SK-N-MC (cell line): ENCODE results near the gene CASZ1.

Experiments
- EZH2 ChIP-seq: fragments of 200-600 bp; sonication (generic); IDR thresholded peaks from one replicate; pipeline ENCODE4 v1.6.1; 2017; ENCODE audit warnings: antibody characterized with exemption
- POLR2AphosphoS5 ChIP-seq: IDR thresholded peaks from 2 replicates; pipeline ENCODE4 v1.6.1; 2012; ENCODE audit warnings: mild to moderate bottlenecking, low read depth, low read length, borderline replicate concordance

DNA sequence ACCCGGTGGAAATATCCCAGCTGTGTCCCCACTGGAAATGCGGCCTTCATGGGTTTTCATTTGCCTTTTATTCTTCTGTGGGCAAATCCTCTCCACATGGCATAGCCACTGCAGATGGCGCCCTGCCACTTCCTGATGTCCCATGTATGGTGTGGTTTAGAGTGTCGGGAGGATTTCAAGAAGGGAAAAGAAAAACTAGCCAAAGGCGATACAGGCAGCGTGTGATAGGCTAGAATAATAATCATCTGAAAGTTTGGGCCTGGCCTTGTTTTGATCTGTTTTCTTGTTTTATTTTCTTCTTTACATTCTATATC, 198.1 kb downstream of the CASZ1 start:
- TF ChIP-seq EZH2 (no peak), POLR2AphosphoS5 (no peak)
